Stomach (tissue), 9 donors: Measurements from ENCODE around the gene CROT. TPM values are rescaled to one million over a fixed set of nuclear protein-coding genes. Genes with fewer than 3 reads are reported as not detected.
"Not testable (repeated sequence)": the region's sequence is repeated elsewhere in the genome, so short reads cannot be mapped to it uniquely, and the experiment has no call there.

Source experiments
- DNase-seq, 2 donors: peaks; one replicate each; pipeline versions ENCODE4 v3.0.0 to v3.0.0-alpha.2; 2013 to 2019
- H3K27ac ChIP-seq, 5 donors: fragments of 200-600 bp in 4 of 5; sonication (generic) in 4 of 5; one replicate each; pipeline ENCODE4 v1.5.1; 2013 to 2019; ENCODE audit warnings: mild to moderate bottlenecking in 1 of 5, moderate library complexity in 1 of 5
- H3K27me3 ChIP-seq, 3 donors: fragments of 200-600 bp; sonication (generic); one replicate each; pipeline ENCODE4 v1.5.1; 2017 to 2019; ENCODE audit warnings: mixed run types in 1 of 3
- H3K36me3 ChIP-seq, 4 donors: fragments of 200-600 bp; sonication (generic); 1 replicate in 3 of 4; 2 replicates in 1 of 4; pipeline ENCODE4 v1.5.1; 2016 to 2019
- H3K4me1 ChIP-seq, 4 donors: fragments of 200-600 bp; sonication (generic); one replicate each; pipeline ENCODE4 v1.5.1; 2016 to 2019
- H3K4me3 ChIP-seq, 4 donors: fragments of 200-600 bp; sonication (generic) in 3 of 4; one replicate each; pipeline ENCODE4 v1.5.1; 2016 to 2019; ENCODE audit warnings: mild to moderate bottlenecking in 1 of 4
- H3K9me3 ChIP-seq, 4 donors: fragments of 200-600 bp; sonication (generic); one replicate each; pipeline ENCODE4 v1.5.1; 2016 to 2019
- EP300 ChIP-seq: sonication (generic); formaldehyde crosslinking; IDR thresholded peaks from one replicate; pipeline ENCODE4 v1.6.1; 2017; ENCODE audit warnings: antibody characterized with exemption
- POLR2A ChIP-seq, 4 donors: fragments of 450-650 bp; IDR thresholded peaks; one replicate each; pipeline ENCODE4 v1.6.1; 2016; ENCODE audit warnings: antibody characterized with exemption in 4 of 4, control low read depth in 2 of 4, mild to moderate bottlenecking in 1 of 4, moderate library complexity in 1 of 4
- POLR2AphosphoS5 ChIP-seq, 3 donors: sonication (generic); formaldehyde crosslinking; IDR thresholded peaks; one replicate each; pipeline ENCODE4 v1.6.1; 2016; ENCODE audit warnings: antibody characterized with exemption in 3 of 3
- WGBS, 5 donors: extraction: QIAGEN DNeasy Blood & Tissue Kit in 3 of 5; methylation state at CpG; one replicate each; pipeline versions ENCODE4 v1.1.5 to v1.1.7; 2013 to 2018; 5-methylcytosine and 5-hydroxymethylcytosine counted together
- intact Hi-C: fragments of 100-400 bp; cut with DNase I; formaldehyde crosslinking; loops from one replicate; pipeline ENCODE4 v1.15.1; 2023; ENCODE audit warnings: low total_unique reads
- polyA plus RNA-seq, 3 donors: library from polyadenylated mRNA; stranded (reverse); fragments of 200-250 nt; gene quantifications; one replicate each; pipeline ENCODE4 v1.2.3, GENCODE V29; 2013
- total RNA-seq, 5 donors: library from RNA; depleted of rRNA; stranded (reverse); fragments of >200 nt; gene quantifications; one replicate each; pipeline versions ENCODE4 v1.1.0 to v1.2.3, GENCODE V29; 2014 to 2016
- TF ChIP-seq, protein P1 (sequence below), 7 experiments: fragments of 450-650 bp in 4 of 7; fragments of 200-600 bp in 3 of 7; sonication (generic) in 3 of 7; IDR thresholded peaks; one replicate each; pipeline ENCODE4 v1.5.1; 2016 to 2019; ENCODE audit warnings: antibody characterized with exemption in 7 of 7, control low read depth in 2 of 7, mild to moderate bottlenecking in 1 of 7
- donor health status: healthy with polysubstance abuse.
- donor health status: Bipolar disorder and iron deficiency.
- donor health status: healthy.

The CROT gene
- total and polyA plus RNA-seq, 8 donors: 2.9 to 48.7 (median 5.8) TPM

DNA sequence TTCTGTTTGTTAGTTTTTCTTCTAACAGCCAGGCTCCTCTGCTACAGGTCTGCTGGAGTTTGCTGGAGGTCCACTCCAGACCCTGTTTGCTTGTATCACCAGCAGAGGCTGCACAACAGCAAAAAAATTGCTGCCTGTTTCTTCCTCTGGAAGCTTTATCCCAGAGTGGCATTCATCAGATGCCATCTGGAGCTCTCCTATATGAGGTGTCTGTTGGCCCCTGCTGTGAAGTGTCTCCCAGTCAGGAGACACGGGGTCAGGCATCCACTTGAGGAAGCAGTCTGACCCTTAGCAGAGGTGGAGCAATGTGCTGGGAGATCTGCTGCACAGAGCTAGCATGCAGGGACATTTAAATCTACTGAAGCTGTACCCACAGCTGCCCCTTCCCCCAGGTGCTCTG is 26.7 kb upstream of the CROT start:
- intact Hi-C loops: no loop called here
- peak overlapping the region in 1 of 4 donors; percentile 17 for H3K4me3 ChIP-seq
- WGBS, 5 donors: 42 to 52% (median 44%) methylated on average over 1 of the region's 1 CpG; no CpG with 5 or more reads in 1 of the 5 donors

GRCh38 chr7:87319154-87319581 is 26.3 kb upstream of the CROT start:
- peak; percentile 22 to 38 for DNase-seq
- 41 to 56% (median 45%) methylated on average over 7 to 8 of the region's 8 CpGs for WGBS, 5 donors
- intact Hi-C loops, H3K27me3 ChIP-seq, H3K9me3 ChIP-seq, H3K4me1 ChIP-seq, H3K27ac ChIP-seq: not testable (repeated sequence)
- peak overlapping the region in 1 of 4 donors; percentile 17 for H3K4me3 ChIP-seq
- H3K36me3 ChIP-seq: peaks cover 0 to 14% (median 3%) of the 10 kb centered on the region in 4 donors

More for the DNA sequence above, 26.7 kb upstream of the CROT start:
- no peaks in the 10 kb centered on the region for H3K27me3 ChIP-seq
- peaks cover 0 to 5% (median 0%) of the 10 kb centered on the region in 4 donors for H3K9me3 ChIP-seq
- TF ChIP-seq EP300 (no peak), POLR2AphosphoS5 (IDR thresholded peaks at IDR 0.05) (no peak), POLR2A (IDR thresholded peaks at IDR 0.05) (no peak)
- TF ChIP-seq, protein P1, sequence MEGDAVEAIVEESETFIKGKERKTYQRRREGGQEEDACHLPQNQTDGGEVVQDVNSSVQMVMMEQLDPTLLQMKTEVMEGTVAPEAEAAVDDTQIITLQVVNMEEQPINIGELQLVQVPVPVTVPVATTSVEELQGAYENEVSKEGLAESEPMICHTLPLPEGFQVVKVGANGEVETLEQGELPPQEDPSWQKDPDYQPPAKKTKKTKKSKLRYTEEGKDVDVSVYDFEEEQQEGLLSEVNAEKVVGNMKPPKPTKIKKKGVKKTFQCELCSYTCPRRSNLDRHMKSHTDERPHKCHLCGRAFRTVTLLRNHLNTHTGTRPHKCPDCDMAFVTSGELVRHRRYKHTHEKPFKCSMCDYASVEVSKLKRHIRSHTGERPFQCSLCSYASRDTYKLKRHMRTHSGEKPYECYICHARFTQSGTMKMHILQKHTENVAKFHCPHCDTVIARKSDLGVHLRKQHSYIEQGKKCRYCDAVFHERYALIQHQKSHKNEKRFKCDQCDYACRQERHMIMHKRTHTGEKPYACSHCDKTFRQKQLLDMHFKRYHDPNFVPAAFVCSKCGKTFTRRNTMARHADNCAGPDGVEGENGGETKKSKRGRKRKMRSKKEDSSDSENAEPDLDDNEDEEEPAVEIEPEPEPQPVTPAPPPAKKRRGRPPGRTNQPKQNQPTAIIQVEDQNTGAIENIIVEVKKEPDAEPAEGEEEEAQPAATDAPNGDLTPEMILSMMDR (IDR thresholded peaks at IDR 0.05): no peak
- H3K27ac ChIP-seq: no peak overlapping the region
- H3K36me3 ChIP-seq: peaks cover 0 to 10% (median 0%) of the 10 kb centered on the region in 4 donors
- peaks cover 0 to 10% (median 0%) of the 10 kb centered on the region in 4 donors for H3K4me1 ChIP-seq
- DNase-seq: no peak

DNA sequence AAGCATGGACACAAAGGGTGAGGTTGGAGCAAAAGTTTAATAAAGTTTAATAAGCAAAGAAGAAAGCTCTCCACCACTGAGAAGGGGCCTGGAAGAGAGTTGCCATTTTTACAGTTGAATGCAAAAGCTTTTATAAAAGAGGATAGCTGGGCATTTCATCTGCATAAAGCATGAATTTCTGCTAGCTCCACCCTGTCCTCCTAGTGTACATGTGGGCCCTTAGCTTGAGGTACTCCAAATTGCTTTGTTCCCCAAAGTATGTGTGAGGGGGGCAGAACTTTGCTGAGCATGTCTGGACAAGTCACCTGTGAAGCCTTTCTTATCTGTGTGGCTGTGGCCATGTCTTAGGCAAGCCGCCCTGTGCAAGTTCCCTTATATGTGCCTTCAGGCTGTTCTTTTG is 22.6 kb upstream of the CROT start:
- Histone ChIP-seq H3K4me1 (peaks cover 0 to 7% (median 0%) of the 10 kb centered on the region in 4 donors), H3K4me3 (no peak overlapping the region), H3K36me3 (peaks cover 0 to 37% (median 9%) of the 10 kb centered on the region in 4 donors), H3K9me3 (peaks cover 2 to 28% (median 21%) of the 10 kb centered on the region in 4 donors), H3K27ac (no peak overlapping the region), H3K27me3 (no peaks in the 10 kb centered on the region)
- 83 to 100% (median 96%) methylated on average over 1 of the region's 1 CpG for WGBS, 5 donors
- TF ChIP-seq, protein P1 (IDR thresholded peaks at IDR 0.05): no peak
- TF ChIP-seq EP300: no peak
- no peak for TF ChIP-seq POLR2AphosphoS5 (IDR thresholded peaks at IDR 0.05)
- TF ChIP-seq POLR2A (IDR thresholded peaks at IDR 0.05): no peak
- intact Hi-C loops: no loop called here
- no peak for DNase-seq

DNA sequence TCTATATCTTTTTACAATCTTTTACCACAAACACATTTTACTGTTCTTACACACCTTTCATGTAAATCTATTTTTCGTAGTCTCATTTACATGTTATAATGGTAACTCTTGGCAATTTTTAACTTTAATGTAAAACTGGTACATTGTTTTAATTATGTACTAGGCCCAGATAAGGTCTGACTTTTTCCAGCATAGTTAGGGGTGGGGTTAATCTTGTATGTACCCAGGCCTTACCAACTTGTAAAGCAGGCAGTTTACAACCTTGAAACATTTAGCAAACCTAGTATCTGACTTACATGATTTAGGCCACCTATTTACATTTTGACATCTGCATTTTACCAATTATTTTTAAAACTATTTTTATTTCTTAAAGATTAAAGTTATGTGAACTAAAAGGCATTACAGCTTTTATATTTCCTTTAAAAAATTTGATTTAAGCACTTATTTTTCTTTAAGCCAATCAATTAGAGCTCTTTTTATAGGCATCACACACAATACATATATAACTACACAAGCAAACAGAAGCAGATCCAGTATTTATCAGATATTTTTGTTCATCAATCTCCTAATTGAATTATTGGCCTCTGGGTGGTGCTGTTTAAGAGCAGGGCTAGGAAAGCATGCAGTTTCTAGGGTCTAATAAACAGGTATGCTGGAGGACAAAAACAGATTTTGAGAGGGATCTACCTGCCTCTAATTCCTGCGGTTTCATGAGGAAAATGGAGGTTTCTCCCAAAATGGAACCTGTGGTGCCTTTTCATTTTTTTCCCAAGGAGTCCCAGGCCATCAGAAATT is 19.7 kb upstream of the CROT start:
- no peak for TF ChIP-seq POLR2A (IDR thresholded peaks at IDR 0.05)
- no peak for TF ChIP-seq POLR2AphosphoS5 (IDR thresholded peaks at IDR 0.05)
- TF ChIP-seq, protein P1 (IDR thresholded peaks at IDR 0.05): no peak
- TF ChIP-seq EP300: no peak
- 95 to 100% (median 96%) methylated on average over 2 of the region's 2 CpGs for WGBS, 5 donors
- no peak for DNase-seq
- Histone ChIP-seq H3K27me3 (no peaks in the 10 kb centered on the region), H3K9me3 (peaks cover 20 to 56% (median 46%) of the 10 kb centered on the region in 4 donors), H3K4me3 (no peak overlapping the region), H3K4me1 (no peaks in the 10 kb centered on the region), H3K27ac (no peak overlapping the region), H3K36me3 (peaks cover 5 to 66% (median 28%) of the 10 kb centered on the region in 4 donors)
- intact Hi-C loops: no loop called here

GRCh38 chr7:87328281-87328680 is 17.2 kb upstream of the CROT start:
- TF ChIP-seq, protein P1 (IDR thresholded peaks at IDR 0.05): no peak
- TF ChIP-seq EP300 (no peak), POLR2AphosphoS5 (IDR thresholded peaks at IDR 0.05) (no peak), POLR2A (IDR thresholded peaks at IDR 0.05) (no peak)
- H3K36me3 ChIP-seq: peaks cover 5 to 70% (median 28%) of the 10 kb centered on the region in 4 donors
- H3K4me3 ChIP-seq: no peak overlapping the region
- DNase-seq: peak in 1 of 2 donors; percentile 18
- H3K4me1 ChIP-seq: no peaks in the 10 kb centered on the region
- H3K27me3 ChIP-seq: no peaks in the 10 kb centered on the region
- WGBS, 5 donors: 96 to 100% (median 97%) methylated on average over 2 to 3 of the region's 3 CpGs
- intact Hi-C loops: no loop called here
- peaks cover 20 to 57% (median 46%) of the 10 kb centered on the region in 4 donors for H3K9me3 ChIP-seq
- H3K27ac ChIP-seq: no peak overlapping the region
